Measurements from ENCODE around the gene PRSS37.

DNA sequence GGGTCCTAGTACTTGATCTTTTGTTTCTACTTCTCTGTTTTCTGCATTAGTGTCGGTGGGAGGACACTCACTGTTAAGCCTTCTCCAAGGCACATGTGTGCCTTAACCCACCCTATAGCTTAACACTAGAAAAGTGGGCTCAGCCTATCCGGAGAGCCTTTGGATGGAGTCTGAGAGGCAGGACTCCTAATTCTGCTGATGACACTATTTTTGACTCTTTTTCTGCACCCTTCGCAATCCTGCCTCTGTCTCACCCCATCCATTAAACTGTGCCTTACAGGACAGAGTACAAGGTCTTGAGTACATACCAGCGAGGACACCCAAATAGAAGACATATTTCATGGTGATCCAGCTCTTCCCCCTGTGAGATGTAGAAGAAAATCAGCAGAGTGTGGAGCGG is 577 bp downstream of the PRSS37 start:
- TF ChIP-seq, protein P1, sequence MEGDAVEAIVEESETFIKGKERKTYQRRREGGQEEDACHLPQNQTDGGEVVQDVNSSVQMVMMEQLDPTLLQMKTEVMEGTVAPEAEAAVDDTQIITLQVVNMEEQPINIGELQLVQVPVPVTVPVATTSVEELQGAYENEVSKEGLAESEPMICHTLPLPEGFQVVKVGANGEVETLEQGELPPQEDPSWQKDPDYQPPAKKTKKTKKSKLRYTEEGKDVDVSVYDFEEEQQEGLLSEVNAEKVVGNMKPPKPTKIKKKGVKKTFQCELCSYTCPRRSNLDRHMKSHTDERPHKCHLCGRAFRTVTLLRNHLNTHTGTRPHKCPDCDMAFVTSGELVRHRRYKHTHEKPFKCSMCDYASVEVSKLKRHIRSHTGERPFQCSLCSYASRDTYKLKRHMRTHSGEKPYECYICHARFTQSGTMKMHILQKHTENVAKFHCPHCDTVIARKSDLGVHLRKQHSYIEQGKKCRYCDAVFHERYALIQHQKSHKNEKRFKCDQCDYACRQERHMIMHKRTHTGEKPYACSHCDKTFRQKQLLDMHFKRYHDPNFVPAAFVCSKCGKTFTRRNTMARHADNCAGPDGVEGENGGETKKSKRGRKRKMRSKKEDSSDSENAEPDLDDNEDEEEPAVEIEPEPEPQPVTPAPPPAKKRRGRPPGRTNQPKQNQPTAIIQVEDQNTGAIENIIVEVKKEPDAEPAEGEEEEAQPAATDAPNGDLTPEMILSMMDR (IDR thresholded peaks at IDR 0.05; ENCODE audit: insufficient read depth, low read length): no peak
- TF ChIP-seq POLR2AphosphoS5 (IDR thresholded peaks at IDR 0.05; ENCODE audit: low read depth): no peak
